HepG2 (cell line): ENCODE measurements around the gene DPY30. TPM values are rescaled to one million over a fixed set of nuclear protein-coding genes. Genes with fewer than 3 reads are reported as not detected.

Experiments
- ETV6 ChIP-seq: sonication (generic); formaldehyde crosslinking; conservative IDR thresholded peaks from 2 replicates; pipeline ENCODE4 v1.4.0; 2020; ENCODE audit warnings: missing genetic modification reagents
- MED1 ChIP-seq: sonication (generic); formaldehyde crosslinking; IDR thresholded peaks from 2 replicates; pipeline ENCODE4 v1.4.0; 2020; ENCODE audit warnings: missing genetic modification reagents
- NCOA2 ChIP-seq: sonication (generic); formaldehyde crosslinking; IDR thresholded peaks from 2 replicates; pipeline ENCODE4 v1.8.0; 2022; ENCODE audit warnings: inconsistent platforms
- POLR2AphosphoS2 ChIP-seq: IDR thresholded peaks from 2 replicates; pipeline ENCODE4 v1.6.1; 2011; ENCODE audit warnings: low read depth, low read length, improper control_type of control experiment
- RELA ChIP-seq: sonication (generic); formaldehyde crosslinking; IDR thresholded peaks from 2 replicates; pipeline ENCODE4 v1.4.0; 2020; ENCODE audit warnings: missing genetic modification reagents
- SAP130 ChIP-seq: IDR thresholded peaks from 2 replicates; pipeline ENCODE4 v1.6.1; 2016; ENCODE audit warnings: low read depth
- SIN3B ChIP-seq: fragments of 150-350 bp; IDR thresholded peaks from 2 replicates; pipeline ENCODE4 v1.6.1; 2014; ENCODE audit warnings: low read length
- SMAD9 ChIP-seq: sonication (generic); formaldehyde crosslinking; IDR thresholded peaks from 2 replicates; pipeline ENCODE4 v1.5.1; 2020; ENCODE audit warnings: mild to moderate bottlenecking, missing genetic modification reagents
- TEAD3 ChIP-seq: optimal IDR thresholded peaks from 2 replicates; pipeline ENCODE3; 2016; ENCODE audit warnings: borderline replicate concordance
- ZNF296 ChIP-seq: sonication (generic); formaldehyde crosslinking; conservative IDR thresholded peaks from 2 replicates; pipeline ENCODE4 v1.5.0; 2020; ENCODE audit warnings: mild to moderate bottlenecking, missing genetic modification reagents
- ZNF354B ChIP-seq: sonication (generic); formaldehyde crosslinking; IDR thresholded peaks from 2 replicates; pipeline ENCODE4 v1.8.0; 2022; ENCODE audit warnings: mild to moderate bottlenecking, missing genetic modification reagents
- ZNF589 ChIP-seq: sonication (generic); formaldehyde crosslinking; conservative IDR thresholded peaks from 2 replicates; pipeline ENCODE4 v1.8.0; 2022; ENCODE audit warnings: mild to moderate bottlenecking, moderate library complexity, missing genetic modification reagents
- ZNF7 ChIP-seq: IDR thresholded peaks from 2 replicates; pipeline ENCODE4 v1.6.1; 2016; ENCODE audit warnings: missing biosample characterization, missing genetic modification reagents
- ZSCAN21 ChIP-seq: sonication (generic); formaldehyde crosslinking; IDR thresholded peaks from 2 replicates; pipeline ENCODE4 v1.8.0; 2022; ENCODE audit warnings: mild to moderate bottlenecking, missing genetic modification reagents, moderate library complexity, borderline replicate concordance
- polyA plus RNA-seq, 8 experiments: library from polyadenylated mRNA; depleted of rRNA in 3 of 8; stranded (reverse) in 7 of 8; unstranded in 1 of 8; fragments of >200 nt; fragmentation: Illumina TruSeq in 4 of 8; extraction: Trizol in 4 of 8; gene quantifications; 2 replicates each; pipeline versions ENCODE4 v1.2.1 to v1.2.3, GENCODE V29; 2011 to 2016; ENCODE audit warnings: low read depth in 4 of 8, missing spikeins in 1 of 8, mixed read lengths in 1 of 8; ENCODE audit not compliant: insufficient read depth in 1 of 8
- total RNA-seq, 5 experiments: library from RNA; depleted of rRNA; stranded (reverse); fragments of >200 nt; fragmentation: Illumina TruSeq; extraction: Trizol; gene quantifications; 2 replicates each; pipeline ENCODE4 v1.2.3, GENCODE V29; 2016; ENCODE audit warnings: low read depth in 1 of 5
- TF ChIP-seq, protein P1 (sequence below): sonication (generic); formaldehyde crosslinking; IDR thresholded peaks from 2 replicates; pipeline ENCODE4 v1.4.0; 2020; ENCODE audit warnings: mild to moderate bottlenecking, missing genetic modification reagents
- TF ChIP-seq, protein P2 (sequence below): sonication (generic); formaldehyde crosslinking; IDR thresholded peaks from 2 replicates; pipeline ENCODE4 v1.8.0; 2023; ENCODE audit warnings: mild to moderate bottlenecking, missing genetic modification reagents
- TF ChIP-seq, protein P3 (sequence below): sonication (generic); formaldehyde crosslinking; IDR thresholded peaks from 2 replicates; pipeline ENCODE4 v1.4.0; 2020; ENCODE audit warnings: missing genetic modification reagents, borderline replicate concordance
- TF ChIP-seq, protein P4 (sequence below): sonication (generic); formaldehyde crosslinking; IDR thresholded peaks from 2 replicates; pipeline ENCODE4 v1.5.0; 2020; ENCODE audit warnings: mild to moderate bottlenecking, missing genetic modification reagents
- TF ChIP-seq, protein P5 (sequence below): sonication (generic); formaldehyde crosslinking; IDR thresholded peaks from 2 replicates; pipeline ENCODE4 v1.8.1; 2023; ENCODE audit warnings: mild to moderate bottlenecking, moderate library complexity, missing genetic modification reagents
- TF ChIP-seq, protein P6 (sequence below): sonication (generic); formaldehyde crosslinking; IDR thresholded peaks from 2 replicates; pipeline ENCODE4 v1.5.0; 2020; ENCODE audit warnings: mild to moderate bottlenecking, missing genetic modification reagents, borderline replicate concordance

The DPY30 gene
- total and polyA plus RNA-seq, 2 of the 13 experiments (the other 11 are each of a cell fraction or from before 2014, with no cell fraction given), result 98.1 to 118 TPM

DNA sequence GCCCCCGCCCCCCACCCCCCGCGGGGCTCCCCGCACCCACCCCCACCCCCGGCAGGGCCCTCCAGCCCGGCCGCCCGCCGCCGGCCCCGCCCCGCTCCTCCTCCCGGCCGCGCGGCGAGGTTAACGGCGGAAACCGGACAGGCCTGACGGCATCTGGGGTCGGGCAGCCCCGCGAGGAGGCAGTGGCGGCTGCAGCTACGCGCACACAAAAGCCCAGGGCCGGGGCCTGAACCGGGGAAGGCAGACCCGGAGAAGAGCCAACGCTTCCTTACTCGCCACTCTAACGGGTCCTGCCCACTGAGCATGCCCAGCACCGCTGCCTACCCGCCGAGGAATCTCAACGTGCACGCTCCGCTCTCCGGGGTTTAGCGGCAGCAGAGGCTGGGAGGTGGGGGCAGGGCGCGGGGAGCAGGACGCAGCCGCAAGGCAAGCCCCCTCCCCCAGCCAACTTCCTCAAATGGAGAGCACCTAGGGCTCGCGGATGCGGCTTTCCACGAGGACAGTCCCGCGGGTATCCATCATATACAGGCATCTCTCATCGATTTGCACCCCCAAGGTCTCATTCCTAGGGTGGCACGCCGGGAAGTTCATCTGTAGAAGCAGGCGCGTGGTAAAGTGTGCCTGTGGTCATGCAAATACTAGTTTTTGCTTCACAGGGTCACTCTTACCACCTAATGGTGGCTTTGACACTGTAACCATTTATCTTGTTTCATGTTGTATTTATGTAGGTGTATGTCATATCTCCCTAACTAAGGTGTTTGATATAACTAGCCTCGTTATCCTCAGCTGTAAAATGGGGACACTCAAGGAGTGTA, 28.7 kb downstream of the DPY30 start, which contains the start of gene MEMO1 (continued):
- TF ChIP-seq, protein P1, sequence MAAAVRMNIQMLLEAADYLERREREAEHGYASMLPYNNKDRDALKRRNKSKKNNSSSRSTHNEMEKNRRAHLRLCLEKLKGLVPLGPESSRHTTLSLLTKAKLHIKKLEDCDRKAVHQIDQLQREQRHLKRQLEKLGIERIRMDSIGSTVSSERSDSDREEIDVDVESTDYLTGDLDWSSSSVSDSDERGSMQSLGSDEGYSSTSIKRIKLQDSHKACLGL (CRISPR knock-in tag), result peak; percentile 87
- peak; percentile 69 for TF ChIP-seq NCOA2
- TF ChIP-seq, protein P2, sequence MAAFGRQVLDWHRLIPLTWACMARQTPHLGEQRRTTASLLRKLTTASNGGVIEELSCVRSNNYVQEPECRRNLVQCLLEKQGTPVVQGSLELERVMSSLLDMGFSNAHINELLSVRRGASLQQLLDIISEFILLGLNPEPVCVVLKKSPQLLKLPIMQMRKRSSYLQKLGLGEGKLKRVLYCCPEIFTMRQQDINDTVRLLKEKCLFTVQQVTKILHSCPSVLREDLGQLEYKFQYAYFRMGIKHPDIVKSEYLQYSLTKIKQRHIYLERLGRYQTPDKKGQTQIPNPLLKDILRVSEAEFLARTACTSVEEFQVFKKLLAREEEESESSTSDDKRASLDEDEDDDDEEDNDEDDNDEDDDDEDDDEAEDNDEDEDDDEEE (CRISPR knock-in tag), result peak; percentile 91
- TF ChIP-seq SMAD9 (CRISPR knock-in tag), result 0 out of 2 replicates have a peak, but pooled peaks have one; percentile 23
- TF ChIP-seq POLR2AphosphoS2, result no peak
- TF ChIP-seq ZSCAN21 (CRISPR knock-in tag), result peak; percentile 83
- peak; percentile 23; the same call in 1 of the 2 replicates for TF ChIP-seq ZNF7 (CRISPR knock-in tag)
- TF ChIP-seq, protein P3, sequence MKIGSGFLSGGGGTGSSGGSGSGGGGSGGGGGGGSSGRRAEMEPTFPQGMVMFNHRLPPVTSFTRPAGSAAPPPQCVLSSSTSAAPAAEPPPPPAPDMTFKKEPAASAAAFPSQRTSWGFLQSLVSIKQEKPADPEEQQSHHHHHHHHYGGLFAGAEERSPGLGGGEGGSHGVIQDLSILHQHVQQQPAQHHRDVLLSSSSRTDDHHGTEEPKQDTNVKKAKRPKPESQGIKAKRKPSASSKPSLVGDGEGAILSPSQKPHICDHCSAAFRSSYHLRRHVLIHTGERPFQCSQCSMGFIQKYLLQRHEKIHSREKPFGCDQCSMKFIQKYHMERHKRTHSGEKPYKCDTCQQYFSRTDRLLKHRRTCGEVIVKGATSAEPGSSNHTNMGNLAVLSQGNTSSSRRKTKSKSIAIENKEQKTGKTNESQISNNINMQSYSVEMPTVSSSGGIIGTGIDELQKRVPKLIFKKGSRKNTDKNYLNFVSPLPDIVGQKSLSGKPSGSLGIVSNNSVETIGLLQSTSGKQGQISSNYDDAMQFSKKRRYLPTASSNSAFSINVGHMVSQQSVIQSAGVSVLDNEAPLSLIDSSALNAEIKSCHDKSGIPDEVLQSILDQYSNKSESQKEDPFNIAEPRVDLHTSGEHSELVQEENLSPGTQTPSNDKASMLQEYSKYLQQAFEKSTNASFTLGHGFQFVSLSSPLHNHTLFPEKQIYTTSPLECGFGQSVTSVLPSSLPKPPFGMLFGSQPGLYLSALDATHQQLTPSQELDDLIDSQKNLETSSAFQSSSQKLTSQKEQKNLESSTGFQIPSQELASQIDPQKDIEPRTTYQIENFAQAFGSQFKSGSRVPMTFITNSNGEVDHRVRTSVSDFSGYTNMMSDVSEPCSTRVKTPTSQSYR (CRISPR knock-in tag), result peak; percentile 100
- peak; percentile 80; the same call in 1 of the 2 replicates for TF ChIP-seq ETV6
- TF ChIP-seq, protein P4, sequence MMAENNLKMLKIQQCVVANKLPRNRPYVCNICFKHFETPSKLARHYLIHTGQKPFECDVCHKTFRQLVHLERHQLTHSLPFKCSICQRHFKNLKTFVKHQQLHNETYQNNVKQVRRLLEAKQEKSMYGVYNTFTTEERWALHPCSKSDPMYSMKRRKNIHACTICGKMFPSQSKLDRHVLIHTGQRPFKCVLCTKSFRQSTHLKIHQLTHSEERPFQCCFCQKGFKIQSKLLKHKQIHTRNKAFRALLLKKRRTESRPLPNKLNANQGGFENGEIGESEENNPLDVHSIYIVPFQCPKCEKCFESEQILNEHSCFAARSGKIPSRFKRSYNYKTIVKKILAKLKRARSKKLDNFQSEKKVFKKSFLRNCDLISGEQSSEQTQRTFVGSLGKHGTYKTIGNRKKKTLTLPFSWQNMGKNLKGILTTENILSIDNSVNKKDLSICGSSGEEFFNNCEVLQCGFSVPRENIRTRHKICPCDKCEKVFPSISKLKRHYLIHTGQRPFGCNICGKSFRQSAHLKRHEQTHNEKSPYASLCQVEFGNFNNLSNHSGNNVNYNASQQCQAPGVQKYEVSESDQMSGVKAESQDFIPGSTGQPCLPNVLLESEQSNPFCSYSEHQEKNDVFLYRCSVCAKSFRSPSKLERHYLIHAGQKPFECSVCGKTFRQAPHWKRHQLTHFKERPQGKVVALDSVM (CRISPR knock-in tag), result peak; percentile 84
- peak; percentile 95 for TF ChIP-seq SAP130 (CRISPR knock-in tag)
- TF ChIP-seq ZNF296, result peak; percentile 84; the same call in 1 of the 2 replicates
- peak; percentile 78; the same call in 1 of the 2 replicates for TF ChIP-seq RELA (CRISPR knock-in tag)
- TF ChIP-seq ZNF354B (CRISPR knock-in tag), result peak; percentile 88
- TF ChIP-seq, protein P5, sequence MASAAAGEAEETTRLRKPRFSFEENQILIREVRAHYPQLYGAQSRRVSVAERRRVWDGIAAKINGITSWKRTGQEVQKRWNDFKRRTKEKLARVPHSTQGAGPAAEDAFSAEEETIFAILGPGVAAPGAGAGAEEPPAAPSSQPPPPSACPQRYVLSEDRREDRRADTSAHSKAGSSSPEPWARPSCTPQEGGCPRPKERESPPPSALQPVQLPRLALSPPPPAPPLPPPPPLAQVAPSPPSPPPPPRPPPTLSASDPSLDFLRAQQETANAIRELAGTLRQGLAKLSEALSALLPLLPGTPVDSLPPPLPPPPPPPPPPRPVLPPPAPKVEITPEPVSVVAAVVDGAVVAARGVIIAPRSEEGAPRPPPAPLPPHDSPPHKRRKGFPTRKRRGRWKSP, result peak; percentile 91
- no peak for TF ChIP-seq SIN3B
- TF ChIP-seq TEAD3, result peak; percentile 96
- TF ChIP-seq, protein P6, sequence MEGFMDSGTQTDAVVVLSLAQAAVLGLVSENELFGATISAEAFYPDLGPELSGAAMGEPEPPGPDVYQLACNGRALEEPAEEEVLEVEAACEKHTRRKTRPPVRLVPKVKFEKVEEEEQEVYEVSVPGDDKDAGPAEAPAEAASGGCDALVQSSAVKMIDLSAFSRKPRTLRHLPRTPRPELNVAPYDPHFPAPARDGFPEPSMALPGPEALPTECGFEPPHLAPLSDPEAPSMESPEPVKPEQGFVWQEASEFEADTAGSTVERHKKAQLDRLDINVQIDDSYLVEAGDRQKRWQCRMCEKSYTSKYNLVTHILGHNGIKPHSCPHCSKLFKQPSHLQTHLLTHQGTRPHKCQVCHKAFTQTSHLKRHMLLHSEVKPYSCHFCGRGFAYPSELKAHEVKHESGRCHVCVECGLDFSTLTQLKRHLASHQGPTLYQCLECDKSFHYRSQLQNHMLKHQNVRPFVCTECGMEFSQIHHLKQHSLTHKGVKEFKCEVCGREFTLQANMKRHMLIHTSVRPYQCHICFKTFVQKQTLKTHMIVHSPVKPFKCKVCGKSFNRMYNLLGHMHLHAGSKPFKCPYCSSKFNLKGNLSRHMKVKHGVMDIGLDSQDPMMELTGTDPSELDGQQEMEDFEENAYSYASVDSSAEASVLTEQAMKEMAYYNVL (CRISPR knock-in tag), result peak; percentile 90
- TF ChIP-seq MED1, result peak; percentile 87
- TF ChIP-seq ZNF589 (CRISPR knock-in tag), result peak; percentile 91; the same call in 1 of the 2 replicates
